RKO (cell line): ENCODE data around the gene PCNX2.

Experiments used
- DNase-seq: peaks from one replicate; pipeline ENCODE4 v3.0.0-alpha.2; 2016; ENCODE audit warnings: low spot score

PCNX2 gene

DNA sequence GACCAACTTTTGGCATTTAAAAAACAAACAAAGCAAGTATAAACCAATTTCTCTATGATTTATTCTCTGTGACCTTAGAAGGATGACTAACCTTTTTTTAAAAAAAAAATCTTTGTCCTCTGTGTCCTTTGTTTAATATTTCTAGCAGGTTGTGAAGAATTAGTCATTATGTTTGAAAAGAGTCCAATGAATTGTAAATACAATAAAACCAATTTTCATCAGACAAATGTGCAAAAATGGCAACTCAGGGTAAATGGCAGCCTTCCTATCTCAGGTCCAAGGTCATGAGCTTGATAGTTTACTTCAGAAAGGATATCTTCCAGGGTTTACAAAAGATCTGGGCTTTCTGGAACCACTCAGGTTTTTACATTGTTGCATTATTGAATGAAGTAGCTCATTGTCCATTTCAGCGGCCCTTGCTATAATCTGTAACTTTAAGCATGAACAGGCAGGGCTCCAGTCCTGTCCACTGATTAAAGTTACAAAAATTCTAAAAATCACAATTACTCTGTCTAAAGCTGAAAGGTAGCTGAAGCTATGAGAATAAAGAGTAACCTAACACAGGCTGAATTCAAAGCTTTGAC, 20.3 kb upstream of the PCNX2 start:
- no peak for DNase-seq

DNA sequence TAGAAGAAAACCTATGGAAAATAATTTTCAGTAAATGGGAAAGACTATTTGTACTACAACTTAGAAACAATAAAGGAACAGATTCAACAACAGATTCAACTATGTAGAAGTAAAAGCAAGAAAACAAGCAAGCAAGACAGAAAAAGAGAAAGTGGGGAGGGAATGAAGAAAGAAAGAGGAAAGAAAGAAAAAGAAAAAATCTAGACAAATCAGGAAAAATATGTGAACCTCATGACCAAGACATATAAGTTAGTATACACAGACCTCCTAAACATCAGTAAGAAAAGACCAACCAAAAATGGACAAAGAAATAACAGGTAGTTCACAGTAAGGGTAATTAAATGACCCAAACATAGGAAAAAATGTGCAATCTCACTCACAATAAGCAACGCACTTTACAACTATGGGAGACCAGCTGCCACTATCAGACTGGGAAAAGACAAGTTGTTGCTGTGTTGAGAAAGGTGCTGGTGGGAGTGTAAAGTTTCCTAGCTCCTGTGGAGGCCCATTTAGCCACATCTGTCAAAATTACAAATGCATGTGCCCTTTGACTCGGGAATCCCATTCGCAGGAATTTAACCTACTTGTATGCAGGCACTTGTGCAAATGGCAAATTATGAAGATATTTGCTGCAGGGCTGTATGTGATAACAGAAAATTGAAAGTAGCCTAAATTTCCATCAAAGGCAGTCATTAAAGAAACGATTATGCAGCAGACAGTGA, 18.1 kb upstream of the PCNX2 start:
- no peak for DNase-seq

DNA sequence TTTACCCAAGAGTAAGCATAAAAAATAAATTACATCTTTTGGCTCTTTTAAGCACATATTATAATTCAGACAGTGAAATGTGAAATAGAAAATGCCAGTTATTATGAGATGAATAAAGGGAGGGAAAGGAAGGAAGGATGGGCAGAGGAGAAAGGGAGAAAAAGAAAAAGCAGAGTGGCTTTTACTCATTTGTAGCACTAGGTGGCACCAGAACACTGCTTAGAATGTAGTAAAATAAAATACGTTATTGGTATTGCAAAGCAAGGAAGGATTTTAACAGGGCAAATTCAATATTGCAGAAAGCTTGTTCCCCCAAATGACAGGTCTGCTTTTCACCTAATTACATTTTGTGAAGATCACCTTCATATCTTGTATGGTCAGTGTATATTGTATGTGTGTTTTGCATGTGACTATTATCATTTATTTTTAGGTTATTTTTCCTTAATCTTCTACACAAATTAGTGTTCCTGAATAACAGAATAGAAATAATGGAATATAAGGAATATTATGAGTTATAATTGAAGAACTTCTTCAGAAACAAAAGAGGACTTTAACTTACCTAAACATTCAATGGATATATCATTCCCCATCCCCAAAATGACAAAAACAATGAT, 9.1 kb upstream of the PCNX2 start:
- DNase-seq: peak; percentile 61

DNA sequence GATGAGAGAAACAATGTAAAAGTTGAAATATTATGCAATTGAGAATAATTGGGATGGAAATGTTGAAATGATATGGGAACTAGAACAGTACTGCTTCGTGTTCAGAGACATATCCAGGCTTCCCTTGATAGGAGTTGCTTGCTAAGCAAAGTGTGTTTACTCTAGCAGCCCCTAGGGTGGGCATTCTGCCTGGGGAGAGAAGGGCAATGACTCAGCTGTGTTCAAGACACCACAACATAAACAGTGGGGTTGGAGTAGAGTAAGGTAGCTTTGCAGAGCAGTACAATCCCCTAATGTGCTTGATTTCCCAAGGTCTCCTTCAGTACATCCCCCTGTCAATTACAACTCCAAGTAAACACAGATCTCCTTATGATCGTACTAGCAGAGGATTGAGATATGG, 4.8 kb upstream of the PCNX2 start:
- no peak for DNase-seq

DNA sequence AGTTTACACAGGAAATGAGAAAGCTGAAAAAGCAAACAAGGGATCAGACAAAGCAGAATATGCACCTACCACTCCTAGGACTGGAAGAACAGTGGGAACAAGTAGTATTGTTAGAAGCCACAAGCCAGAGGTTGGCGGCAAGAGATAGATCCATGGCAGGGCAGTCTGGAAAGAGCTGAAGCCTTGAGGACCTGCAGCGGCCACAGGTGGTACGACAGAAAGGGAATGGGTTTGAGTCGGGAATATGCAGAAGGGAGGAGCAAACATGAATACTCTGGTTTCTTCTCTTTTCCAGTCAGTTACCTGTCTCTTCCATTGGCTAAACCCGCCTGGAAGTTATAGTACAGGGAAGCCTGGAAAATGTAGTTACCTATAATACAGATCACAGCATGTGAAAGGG, 3.9 kb upstream of the PCNX2 start:
- DNase-seq: no peak

DNA sequence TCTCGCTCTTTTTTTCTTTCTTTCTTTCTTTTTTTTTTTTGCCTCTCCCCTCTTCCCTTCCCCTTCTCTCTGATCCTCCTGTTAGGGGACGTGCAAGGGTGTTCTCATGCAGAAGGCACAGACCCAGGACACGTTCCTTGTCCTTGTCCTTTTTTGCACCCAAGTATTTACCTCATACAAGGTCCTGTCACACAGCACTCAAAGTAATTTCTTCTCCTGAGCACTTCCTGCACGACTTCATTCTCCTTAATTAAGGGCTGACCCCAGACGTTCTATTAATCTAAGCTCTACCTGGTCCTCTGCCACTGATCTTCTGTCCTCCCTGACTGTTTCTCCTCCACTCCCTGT, 424 bp upstream of the PCNX2 start:
- peak; percentile 9 for DNase-seq

DNA sequence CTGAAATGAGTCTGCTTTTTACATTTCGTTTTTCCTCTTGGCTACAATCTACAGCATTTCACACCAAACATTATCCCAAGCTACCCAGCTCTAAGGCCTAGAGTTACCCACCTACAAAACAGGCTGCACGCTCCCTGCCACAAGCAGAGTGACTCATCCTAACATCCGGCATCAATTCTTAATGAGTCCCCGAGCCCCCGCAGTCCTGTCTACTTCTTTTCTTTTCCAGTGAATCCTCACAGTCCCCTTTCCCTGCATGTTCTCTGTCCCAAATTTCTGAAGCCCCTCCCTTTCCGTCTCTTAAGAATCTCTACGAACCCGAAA, 650 bp downstream of the PCNX2 start:
- DNase-seq: peak; percentile 91

DNA sequence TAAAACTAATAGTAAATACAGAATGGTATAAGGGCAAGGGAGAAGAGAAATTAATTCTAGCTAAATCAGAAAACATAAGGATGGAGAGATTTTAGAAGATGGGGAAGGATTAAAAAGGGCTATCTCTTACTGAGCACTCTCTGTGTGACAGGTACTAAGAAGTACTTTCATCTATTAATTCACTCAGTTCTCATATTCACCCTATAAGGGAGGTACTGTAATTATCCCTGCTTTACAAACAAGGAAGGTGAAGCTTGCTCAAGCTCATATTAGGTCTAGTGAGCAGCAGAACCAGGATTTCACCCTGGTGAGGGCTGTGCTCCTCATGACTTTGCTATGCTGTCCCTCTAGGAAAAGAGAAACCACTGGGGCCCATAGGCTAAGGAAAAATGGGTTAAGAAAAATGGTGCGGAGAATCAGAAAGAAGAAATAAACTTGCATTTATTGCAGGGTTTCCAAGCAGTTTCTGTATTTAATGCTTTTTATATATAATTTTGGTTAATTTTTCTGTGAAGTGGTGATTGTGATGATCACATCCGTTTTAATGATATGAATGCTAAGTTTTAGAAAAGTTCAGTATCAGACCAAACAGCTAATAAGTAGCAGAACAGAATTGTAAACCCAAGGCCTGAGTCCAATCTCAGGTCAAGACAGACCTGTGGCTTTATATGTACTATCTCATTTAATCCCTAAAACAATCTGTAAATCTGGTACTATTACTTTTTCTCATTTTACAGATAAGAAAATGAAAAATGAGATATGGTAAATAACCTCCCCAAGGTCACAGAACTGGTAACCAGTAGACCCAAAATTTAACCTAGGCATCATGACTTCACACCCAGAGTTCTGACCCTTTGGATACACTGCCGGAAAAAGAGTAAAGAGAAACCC, 1.7 kb downstream of the PCNX2 start:
- DNase-seq: peak; percentile 14

DNA sequence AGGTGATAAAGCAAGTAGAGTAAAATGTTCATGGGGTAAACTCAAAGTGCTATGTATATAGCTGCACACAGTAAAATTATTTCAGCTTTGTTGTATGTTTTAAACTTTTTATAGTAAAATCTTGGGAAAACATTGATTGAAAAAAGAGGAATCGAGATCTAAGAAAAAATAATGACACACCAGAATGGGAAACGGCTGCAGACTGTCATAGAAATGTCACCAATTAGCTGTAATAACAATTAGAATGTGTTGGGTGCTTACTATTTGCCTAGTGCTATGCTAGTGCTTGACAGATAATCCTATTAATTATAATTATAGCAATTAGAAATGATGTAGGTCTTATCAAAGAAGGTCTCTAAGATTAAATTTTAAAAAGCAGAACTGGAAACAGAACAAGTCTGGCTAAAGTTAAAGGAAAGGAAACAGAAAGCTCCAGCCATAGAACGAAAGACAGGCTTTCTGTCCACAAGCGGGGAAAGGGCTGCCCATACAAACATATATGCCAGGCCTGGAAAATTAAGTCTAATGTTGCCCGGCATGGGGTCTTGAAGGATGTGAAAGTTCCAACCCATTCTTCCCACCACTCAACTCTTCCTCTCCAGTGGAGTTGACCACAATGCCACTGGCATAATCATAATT, 5.0 kb downstream of the PCNX2 start:
- DNase-seq: no peak

DNA sequence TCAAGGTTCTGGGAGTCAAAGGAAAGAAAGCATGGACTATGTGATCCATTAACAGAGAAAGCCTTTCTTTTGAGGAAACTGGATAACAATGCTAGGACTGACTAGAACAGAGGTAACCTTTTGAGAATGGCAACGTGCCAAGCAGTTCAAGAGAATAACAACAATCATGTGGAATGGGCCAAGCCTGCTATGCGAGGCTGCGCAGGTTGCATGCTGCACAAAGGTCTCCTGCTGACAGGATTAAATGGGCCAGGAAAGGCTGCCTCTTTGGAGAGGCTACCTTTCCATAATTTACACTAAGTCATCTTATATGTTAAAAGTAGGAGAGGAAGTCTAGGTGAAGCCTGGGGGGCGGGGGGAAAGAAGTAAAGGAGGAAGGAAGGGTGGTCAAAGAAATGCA, 5.8 kb downstream of the PCNX2 start:
- DNase-seq: no peak

DNA sequence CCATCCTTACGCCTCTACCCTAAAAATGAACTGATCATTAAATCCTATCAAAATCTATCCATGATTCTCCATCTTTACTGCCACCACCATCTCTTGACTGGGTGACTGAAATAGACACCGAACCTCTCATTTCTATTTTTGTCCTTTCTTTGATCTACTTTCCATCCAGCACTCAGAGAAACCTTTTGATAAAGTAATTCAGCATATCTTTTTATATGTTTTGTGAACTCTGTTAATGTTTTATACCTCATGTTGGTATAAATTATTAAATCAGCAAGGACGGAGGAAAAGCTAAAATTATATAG, 13.0 kb downstream of the PCNX2 start:
- no peak for DNase-seq

DNA sequence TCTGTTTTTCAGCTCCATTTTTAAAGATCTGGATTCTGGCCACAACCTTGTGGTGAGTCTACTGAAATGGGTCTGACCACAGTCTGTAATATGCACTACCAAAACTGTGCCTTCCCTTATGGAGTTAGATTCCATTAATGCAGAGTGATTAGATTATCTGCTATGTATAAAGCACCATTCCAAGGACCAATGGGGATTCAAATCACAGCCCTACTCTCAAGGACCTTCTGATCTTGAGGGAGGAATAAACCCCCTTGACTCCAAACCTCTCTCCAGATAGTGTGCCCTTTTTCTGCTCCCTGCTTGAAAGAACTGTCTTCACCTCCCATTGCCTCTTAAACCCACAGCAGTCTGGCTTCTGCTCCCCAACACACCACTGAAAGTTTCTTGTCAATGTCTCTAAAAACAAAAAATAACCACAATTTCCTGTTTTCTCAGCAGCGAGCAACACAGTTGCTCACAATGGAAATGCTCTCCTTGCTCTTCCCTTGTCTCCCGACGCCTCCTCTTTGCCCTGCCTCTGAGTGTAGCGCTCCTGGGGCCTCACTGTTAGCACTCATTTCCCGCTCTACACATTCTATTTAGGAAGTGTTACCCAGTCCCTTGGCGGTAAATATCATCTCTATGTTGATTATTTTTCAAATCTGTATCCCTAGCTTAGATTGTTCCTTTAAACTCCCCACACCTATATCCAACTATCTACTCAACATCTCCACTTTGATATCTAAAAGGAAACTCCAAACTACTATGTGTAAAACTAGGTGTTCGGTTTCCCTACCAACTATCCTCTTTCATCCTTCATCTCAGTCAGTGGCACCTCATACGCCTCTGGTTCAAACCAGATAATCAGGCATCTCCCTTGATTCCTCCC, 13.6 kb downstream of the PCNX2 start:
- no peak for DNase-seq

DNA sequence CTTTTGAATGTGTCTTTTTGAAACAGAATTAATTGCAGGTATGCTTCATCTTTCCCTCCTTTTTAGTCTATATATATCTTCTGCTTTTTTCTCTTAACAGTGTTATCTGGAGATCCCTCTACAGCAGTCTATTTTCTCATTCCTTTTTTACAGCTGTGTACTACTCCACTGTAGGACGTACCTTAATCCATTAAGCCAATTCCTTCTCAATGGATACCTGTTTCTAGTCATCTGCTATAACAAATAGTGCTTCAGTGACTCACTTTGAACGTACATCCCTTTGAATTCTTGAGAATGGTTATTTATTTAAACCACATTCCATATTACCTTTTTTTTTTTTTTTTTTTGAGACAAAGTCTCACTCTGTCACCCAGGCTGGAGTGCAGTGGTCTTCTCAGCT, 15.6 kb downstream of the PCNX2 start:
- DNase-seq: no peak

DNA sequence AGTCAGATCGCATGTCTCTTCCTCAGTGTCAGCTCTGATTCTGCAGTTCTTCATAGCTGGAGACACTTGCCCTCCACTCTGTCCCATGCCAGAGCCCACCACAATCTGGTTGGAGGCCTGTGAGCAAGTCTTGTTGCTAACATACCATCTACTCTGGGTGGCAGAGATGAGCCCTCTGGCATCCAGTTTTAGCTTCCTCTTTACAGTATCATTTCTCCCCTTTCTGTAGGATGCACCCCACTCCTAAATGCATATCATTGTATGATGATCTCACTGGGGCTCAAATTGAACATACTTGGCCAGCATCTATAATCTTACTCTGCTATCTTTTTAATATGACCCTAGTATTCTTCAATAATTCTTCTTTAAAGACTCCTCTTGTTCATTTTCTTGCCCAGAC, 16.9 kb downstream of the PCNX2 start:
- DNase-seq: no peak

DNA sequence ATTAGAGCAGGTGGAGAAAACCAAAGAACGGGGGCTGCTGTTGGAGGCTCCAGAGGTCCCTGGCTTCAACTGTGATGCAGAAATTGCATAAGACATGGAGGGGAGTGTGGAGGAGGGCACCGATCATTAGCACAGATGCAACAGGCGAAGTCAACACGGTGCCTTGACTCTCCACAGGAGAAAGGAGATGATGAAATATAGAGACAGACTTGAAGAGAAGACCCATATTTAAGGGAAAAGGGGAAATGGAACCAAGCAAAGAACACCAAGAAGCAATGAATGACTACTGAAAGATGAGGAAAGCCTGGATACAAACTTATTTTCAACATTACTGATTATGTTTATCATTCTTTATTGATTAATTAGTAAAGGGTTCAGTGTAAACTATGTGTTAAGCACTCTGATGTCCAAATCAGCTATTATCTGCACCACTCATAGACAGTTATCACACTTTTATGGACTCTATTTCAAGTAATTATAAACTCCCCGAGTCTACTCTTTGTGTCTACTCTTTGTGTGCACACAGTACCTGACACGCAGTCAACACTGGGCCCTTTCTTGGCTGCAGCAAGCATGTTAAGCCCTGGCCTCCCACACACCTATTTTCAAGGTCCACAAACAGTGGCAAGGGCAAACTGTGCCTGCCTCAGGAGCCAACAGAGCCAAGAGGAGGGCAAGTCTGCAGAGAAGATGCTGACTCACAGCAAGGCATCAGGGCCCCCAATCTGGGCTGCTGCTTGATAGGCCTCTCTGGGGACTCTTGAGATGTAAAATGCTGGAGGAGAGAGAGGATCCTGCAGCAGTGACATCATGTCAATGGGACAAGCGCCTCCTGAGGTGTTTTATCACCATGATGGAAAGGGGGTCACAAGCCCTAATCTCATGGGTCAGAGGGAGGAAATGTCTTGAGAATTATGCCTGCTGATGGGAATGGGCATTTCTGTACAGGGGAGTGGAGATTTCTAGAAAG, 17.6 kb downstream of the PCNX2 start:
- no peak for DNase-seq

DNA sequence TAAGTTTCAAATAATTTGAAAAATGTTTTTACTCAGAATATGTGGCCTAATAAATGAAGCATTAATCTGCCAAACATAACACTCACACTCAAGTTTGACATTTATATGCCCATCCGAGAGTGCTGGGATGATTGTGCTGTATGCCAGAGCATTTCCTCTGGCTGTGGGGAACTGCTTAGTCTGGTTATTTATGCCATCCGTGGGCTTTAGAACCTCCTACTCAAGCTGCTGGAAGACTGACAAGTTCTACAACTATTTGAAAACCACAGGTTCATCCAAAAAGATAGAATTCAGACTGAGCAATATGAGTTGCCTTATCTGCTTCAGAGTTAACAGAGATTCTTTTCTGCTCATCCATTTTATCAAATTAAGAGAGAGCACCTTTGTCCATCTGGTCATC, 25.9 kb downstream of the PCNX2 start:
- DNase-seq: no peak

DNA sequence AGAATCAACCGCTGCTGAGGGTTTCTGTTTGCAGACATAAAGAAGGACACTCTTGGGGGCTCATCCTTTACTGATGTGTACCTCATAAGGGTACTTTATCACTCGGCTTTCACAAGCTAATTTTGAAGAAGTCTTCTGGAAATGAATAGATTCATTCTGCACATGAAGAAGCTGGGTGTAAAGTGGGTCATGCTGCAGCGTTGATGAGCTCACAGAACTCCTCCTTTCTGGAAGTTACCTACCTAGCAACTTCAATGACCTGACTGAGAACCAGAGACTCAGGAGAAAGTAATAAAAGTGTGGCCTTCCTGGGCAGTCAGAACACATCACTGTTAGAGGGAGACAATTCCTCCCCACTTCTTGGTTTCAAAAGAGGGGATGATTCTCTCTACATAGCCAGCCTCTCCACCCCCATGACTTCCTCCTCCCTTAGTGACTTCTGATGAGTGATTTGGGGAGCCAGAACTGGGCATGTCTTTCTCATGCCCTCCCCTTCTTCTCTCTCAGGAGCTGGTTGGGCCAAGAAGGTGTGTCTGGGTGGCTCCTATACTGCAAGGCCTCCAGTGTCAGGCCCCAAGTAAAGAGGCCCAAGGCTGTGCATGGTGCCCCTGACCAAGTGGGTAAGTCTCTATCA, 27.0 kb downstream of the PCNX2 start:
- no peak for DNase-seq

DNA sequence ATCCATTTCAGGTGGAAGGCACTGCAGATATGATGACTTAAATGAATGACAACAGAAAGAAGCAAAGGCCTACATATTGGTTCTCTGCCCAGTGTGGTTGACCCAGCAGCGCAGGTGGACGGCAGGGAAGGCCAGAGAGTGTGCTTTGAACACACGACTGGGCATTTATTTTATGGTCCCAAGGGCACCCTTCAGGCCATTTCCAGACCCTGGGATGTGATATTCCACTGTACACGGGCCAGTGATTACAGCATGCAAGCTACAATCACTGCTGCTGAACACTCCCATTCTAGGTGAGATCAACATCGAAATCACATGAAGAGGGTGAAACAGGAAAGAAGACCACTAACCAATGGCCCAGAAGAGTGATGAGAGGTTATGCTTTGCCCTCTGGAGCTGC, 33.8 kb downstream of the PCNX2 start:
- DNase-seq: no peak

DNA sequence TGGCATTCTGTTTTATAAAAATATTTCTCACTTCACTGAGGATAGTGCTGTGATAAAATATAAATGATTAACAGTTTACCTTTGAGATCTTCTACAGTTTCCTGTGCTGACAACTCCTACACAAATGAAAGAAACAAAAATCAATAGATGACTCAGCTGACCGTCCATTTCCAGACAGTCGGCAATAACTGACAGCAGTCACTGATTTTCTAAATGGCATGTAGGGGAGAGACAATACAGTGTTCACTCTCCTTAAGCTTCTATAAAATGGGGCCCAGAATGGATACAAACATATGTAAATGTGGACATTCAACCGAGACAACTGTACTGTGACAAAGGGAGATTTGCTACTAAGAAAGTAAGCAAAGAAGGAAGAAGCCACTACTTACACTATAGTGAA, 34.3 kb downstream of the PCNX2 start:
- no peak for DNase-seq

DNA sequence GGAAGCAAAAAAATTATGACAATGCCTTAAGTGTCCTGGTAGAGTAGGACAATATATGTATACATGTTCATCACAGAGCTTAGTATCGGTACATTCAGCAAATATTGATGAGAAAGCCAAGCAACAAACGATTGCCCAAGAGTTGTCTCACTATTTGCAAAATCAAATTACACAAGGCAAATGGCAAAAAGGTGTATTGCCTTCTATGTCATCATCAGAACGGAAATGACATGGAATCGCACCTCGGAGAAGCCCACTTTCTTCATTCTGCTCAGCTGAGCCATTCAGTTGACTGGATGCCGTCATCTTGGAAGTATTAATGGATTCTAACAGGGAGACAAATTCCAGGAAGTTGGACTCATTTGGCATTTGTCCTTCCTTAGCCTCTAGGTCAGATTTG, 37.7 kb downstream of the PCNX2 start:
- DNase-seq: no peak
